HG03066 (cell line): ENCODE measurements around the gene CAPN9.
"Not testable (repeated sequence)": the region's sequence is repeated elsewhere in the genome, so short reads cannot be mapped to it uniquely, and the experiment has no call there.

Experiments used
- ATAC-seq: cut with Tn5 transposase; IDR thresholded peaks from one replicate; pipeline ENCODE4 v1.9.1; 2021; ENCODE audit warnings: low read depth; ENCODE audit not compliant: unreplicated experiment

CAPN9 gene

GRCh38 chr1:230709619-230710542 is 37.3 kb upstream of the CAPN9 start:
- ATAC-seq, result no peak

- ATAC-seq, result no peak
Observed at GRCh38 chr1:230710543-230710904, 36.7 kb upstream of the CAPN9 start.

GRCh38 chr1:230711245-230711644 is 35.9 kb upstream of the CAPN9 start:
- ATAC-seq, result no peak

- no peak for ATAC-seq
Observed at GRCh38 chr1:230712470-230712942, 34.7 kb upstream of the CAPN9 start.

GRCh38 chr1:230713138-230713537 is 34.0 kb upstream of the CAPN9 start:
- no peak for ATAC-seq

GRCh38 chr1:230713547-230713914 is 33.7 kb upstream of the CAPN9 start:
- ATAC-seq, result no peak

GRCh38 chr1:230713915-230714764 is 33.0 kb upstream of the CAPN9 start, which contains the start of gene AGT:
AGT (minus strand) TSS chr1:230714122; CDS start chr1:230710823, 3,299 bp downstream.
- no peak for ATAC-seq

GRCh38 chr1:230715510-230715909 is 31.7 kb upstream of the CAPN9 start:
- ATAC-seq, result no peak

- ATAC-seq, result not testable (repeated sequence)
Observed at GRCh38 chr1:230716453-230716852, 30.7 kb upstream of the CAPN9 start.

- no peak for ATAC-seq
Observed at GRCh38 chr1:230717251-230717650, 29.9 kb upstream of the CAPN9 start.

- ATAC-seq, result not testable (repeated sequence)
Observed at GRCh38 chr1:230721849-230722522, 25.2 kb upstream of the CAPN9 start.

GRCh38 chr1:230725256-230726012 is 21.8 kb upstream of the CAPN9 start:
- ATAC-seq, result no peak

GRCh38 chr1:230728710-230729392 is 18.3 kb upstream of the CAPN9 start:
- no peak for ATAC-seq

GRCh38 chr1:230730977-230731376 is 16.2 kb upstream of the CAPN9 start:
- no peak for ATAC-seq

GRCh38 chr1:230735447-230735846 is 11.7 kb upstream of the CAPN9 start:
- no peak for ATAC-seq

GRCh38 chr1:230737622-230738262 is 9.4 kb upstream of the CAPN9 start:
- no peak for ATAC-seq

GRCh38 chr1:230739564-230740290 is 7.5 kb upstream of the CAPN9 start:
- ATAC-seq, result no peak

GRCh38 chr1:230743899-230744298 is 3.3 kb upstream of the CAPN9 start:
- no peak for ATAC-seq
